ENCODE results near the gene USP25.

USP25 gene

GRCh38 chr21:15875286-15875685, 145.5 kb downstream of the USP25 start:
- Histone ChIP-seq H3K23ac (ENCODE audit: low read depth, low read length, poor library complexity) (no peak overlapping the region), H3K4me2 (ENCODE audit: insufficient read depth, low read length, poor library complexity, severe bottlenecking) (no peak overlapping the region), H3K9me3 (replicated peaks in 1 of 2; ENCODE audit: control insufficient read depth in 2 of 2, insufficient read depth in 1 of 2, low read depth in 1 of 2, low read length in 2 of 2) (peaks cover under 1 to 1% of the 10 kb centered on the region in 2 donors), H3K4ac (ENCODE audit: low read length) (no peak overlapping the region), H3K27ac (replicated peaks; ENCODE audit: low read length) (no peak overlapping the region), H3K27me3 (ENCODE audit: control insufficient read depth in 3 of 3, insufficient read depth in 3 of 3, low read depth in 1 of 3, low read length in 3 of 3) (no peaks in the 10 kb centered on the region), H2BK5ac (ENCODE audit: low read length) (no peak overlapping the region), H2AFZ (ENCODE audit: low read length) (no peak overlapping the region), H3K79me1 (ENCODE audit: low read depth, low read length) (no peaks in the 10 kb centered on the region), H3K36me3 (replicated peaks in 1 of 2; ENCODE audit: control insufficient read depth in 2 of 2, insufficient read depth in 2 of 2, low read length in 2 of 2) (peaks cover 4 to 72% of the 10 kb centered on the region in 2 donors), H2BK12ac (ENCODE audit: low read length) (no peak overlapping the region), H3K4me3 (ENCODE audit: low read length in 2 of 2) (no peak overlapping the region), H3K14ac (ENCODE audit: low read length) (no peak overlapping the region), H2BK120ac (ENCODE audit: low read depth, low read length) (no peak overlapping the region), H4K91ac (ENCODE audit: low read depth, low read length, poor library complexity) (no peak overlapping the region), H3K9ac (ENCODE audit: low read depth, low read length, poor library complexity) (no peak overlapping the region), H3K18ac (ENCODE audit: low read length) (no peak overlapping the region), H2AK5ac (ENCODE audit: low read depth, low read length) (no peak overlapping the region), H4K8ac (ENCODE audit: low read depth, low read length) (no peak overlapping the region), H2BK15ac (ENCODE audit: low read length) (no peak overlapping the region), H3K4me1 (ENCODE audit: control insufficient read depth in 2 of 2, insufficient read depth in 1 of 2, low read depth in 1 of 2, low read length in 2 of 2) (no peaks in the 10 kb centered on the region)
- no peak for DNase-seq (ENCODE audit: low spot score)
- WGBS, 2 donors (ENCODE audit: extremely low coverage in 2 of 2, insufficient read length in 2 of 2, insufficient replicate concordance in 1 of 2), result no CpG with 5 or more reads among the region's 3 CpGs

GRCh38 chr21:15893902-15894301, 164.1 kb downstream of the USP25 start:
- Histone ChIP-seq H2BK120ac (ENCODE audit: low read depth, low read length) (no peak overlapping the region), H3K9ac (ENCODE audit: low read depth, low read length, poor library complexity) (no peak overlapping the region), H3K79me1 (ENCODE audit: low read depth, low read length) (no peaks in the 10 kb centered on the region), H2AFZ (ENCODE audit: low read length) (no peak overlapping the region), H3K9me3 (replicated peaks in 1 of 2; ENCODE audit: control insufficient read depth in 2 of 2, insufficient read depth in 1 of 2, low read depth in 1 of 2, low read length in 2 of 2) (no peaks in the 10 kb centered on the region), H3K4me1 (ENCODE audit: control insufficient read depth in 2 of 2, insufficient read depth in 1 of 2, low read depth in 1 of 2, low read length in 2 of 2) (no peaks in the 10 kb centered on the region), H3K4me3 (ENCODE audit: low read length in 2 of 2) (no peak overlapping the region), H3K4ac (ENCODE audit: low read length) (no peak overlapping the region), H3K14ac (ENCODE audit: low read length) (no peak overlapping the region), H4K8ac (ENCODE audit: low read depth, low read length) (no peak overlapping the region), H3K18ac (ENCODE audit: low read length) (no peak overlapping the region), H3K36me3 (replicated peaks in 1 of 2; ENCODE audit: control insufficient read depth in 2 of 2, insufficient read depth in 2 of 2, low read length in 2 of 2) (no peaks in the 10 kb centered on the region), H4K91ac (ENCODE audit: low read depth, low read length, poor library complexity) (no peak overlapping the region), H3K27ac (replicated peaks; ENCODE audit: low read length) (no peak overlapping the region), H3K27me3 (ENCODE audit: control insufficient read depth in 3 of 3, insufficient read depth in 3 of 3, low read depth in 1 of 3, low read length in 3 of 3) (no peaks in the 10 kb centered on the region), H2BK5ac (ENCODE audit: low read length) (no peak overlapping the region), H3K4me2 (ENCODE audit: insufficient read depth, low read length, poor library complexity, severe bottlenecking) (no peak overlapping the region), H2BK12ac (ENCODE audit: low read length) (no peak overlapping the region), H2AK5ac (ENCODE audit: low read depth, low read length) (no peak overlapping the region), H2BK15ac (ENCODE audit: low read length) (no peak overlapping the region), H3K23ac (ENCODE audit: low read depth, low read length, poor library complexity) (no peak overlapping the region)
- DNase-seq (ENCODE audit: low spot score), result no peak
- whole genome bisulfite sequencing, 2 donors (ENCODE audit: extremely low coverage in 2 of 2, insufficient read length in 2 of 2, insufficient replicate concordance in 1 of 2), result no CpG with 5 or more reads among the region's 4 CpGs

- no peak for DNase-seq (ENCODE audit: low spot score)
- no peak overlapping the region for H3K14ac ChIP-seq (ENCODE audit: low read length)
- no peak overlapping the region for H2AFZ ChIP-seq (ENCODE audit: low read length)
- no peak overlapping the region for H4K91ac ChIP-seq (ENCODE audit: low read depth, low read length, poor library complexity)
- no peak overlapping the region for H3K4ac ChIP-seq (ENCODE audit: low read length)
- H2BK15ac ChIP-seq (ENCODE audit: low read length), result no peak overlapping the region
- H3K9me3 ChIP-seq (replicated peaks in 1 of 2; ENCODE audit: control insufficient read depth in 2 of 2, insufficient read depth in 1 of 2, low read depth in 1 of 2, low read length in 2 of 2), result no peaks in the 10 kb centered on the region
- H3K4me2 ChIP-seq (ENCODE audit: insufficient read depth, low read length, poor library complexity, severe bottlenecking), result no peak overlapping the region
- no peak overlapping the region for H3K23ac ChIP-seq (ENCODE audit: low read depth, low read length, poor library complexity)
- H3K36me3 ChIP-seq (replicated peaks in 1 of 2; ENCODE audit: control insufficient read depth in 2 of 2, insufficient read depth in 2 of 2, low read length in 2 of 2), result no peaks in the 10 kb centered on the region
- no peak overlapping the region for H2BK5ac ChIP-seq (ENCODE audit: low read length)
- no peak overlapping the region for H3K4me3 ChIP-seq (ENCODE audit: low read length in 2 of 2)
- H3K79me1 ChIP-seq (ENCODE audit: low read depth, low read length), result no peaks in the 10 kb centered on the region
- H2BK12ac ChIP-seq (ENCODE audit: low read length), result no peak overlapping the region
- no peak overlapping the region for H4K8ac ChIP-seq (ENCODE audit: low read depth, low read length)
- no peak overlapping the region for H3K9ac ChIP-seq (ENCODE audit: low read depth, low read length, poor library complexity)
- H3K27me3 ChIP-seq (ENCODE audit: control insufficient read depth in 3 of 3, insufficient read depth in 3 of 3, low read depth in 1 of 3, low read length in 3 of 3), result no peaks in the 10 kb centered on the region
- no peak overlapping the region for H3K27ac ChIP-seq (replicated peaks; ENCODE audit: low read length)
- no peak overlapping the region for H2AK5ac ChIP-seq (ENCODE audit: low read depth, low read length)
- no peaks in the 10 kb centered on the region for H3K4me1 ChIP-seq (ENCODE audit: control insufficient read depth in 2 of 2, insufficient read depth in 1 of 2, low read depth in 1 of 2, low read length in 2 of 2)
- no peak overlapping the region for H2BK120ac ChIP-seq (ENCODE audit: low read depth, low read length)
- no peak overlapping the region for H3K18ac ChIP-seq (ENCODE audit: low read length)
Observed at GRCh38 chr21:15894596-15894995, 164.8 kb downstream of the USP25 start.

GRCh38 chr21:15895142-15896106, 165.6 kb downstream of the USP25 start:
- no CpG with 5 or more reads among the region's 5 CpGs for WGBS, 2 donors (ENCODE audit: extremely low coverage in 2 of 2, insufficient read length in 2 of 2, insufficient replicate concordance in 1 of 2)
- H3K36me3 ChIP-seq (replicated peaks in 1 of 2; ENCODE audit: control insufficient read depth in 2 of 2, insufficient read depth in 2 of 2, low read length in 2 of 2), result no peaks in the 10 kb centered on the region

More at GRCh38 chr21:15895142-15896106, 165.6 kb downstream of the USP25 start:
- Histone ChIP-seq H2BK15ac (ENCODE audit: low read length) (no peak overlapping the region), H4K8ac (ENCODE audit: low read depth, low read length) (no peak overlapping the region), H3K4me2 (ENCODE audit: insufficient read depth, low read length, poor library complexity, severe bottlenecking) (no peak overlapping the region), H4K91ac (ENCODE audit: low read depth, low read length, poor library complexity) (no peak overlapping the region), H3K9ac (ENCODE audit: low read depth, low read length, poor library complexity) (no peak overlapping the region), H2BK120ac (ENCODE audit: low read depth, low read length) (no peak overlapping the region), H3K27ac (replicated peaks; ENCODE audit: low read length) (no peak overlapping the region), H3K4ac (ENCODE audit: low read length) (no peak overlapping the region), H3K23ac (ENCODE audit: low read depth, low read length, poor library complexity) (no peak overlapping the region), H2AFZ (ENCODE audit: low read length) (no peak overlapping the region), H3K79me1 (ENCODE audit: low read depth, low read length) (no peaks in the 10 kb centered on the region), H3K18ac (ENCODE audit: low read length) (no peak overlapping the region), H2BK5ac (ENCODE audit: low read length) (no peak overlapping the region), H3K14ac (ENCODE audit: low read length) (no peak overlapping the region), H3K27me3 (ENCODE audit: control insufficient read depth in 3 of 3, insufficient read depth in 3 of 3, low read depth in 1 of 3, low read length in 3 of 3) (no peaks in the 10 kb centered on the region), H2AK5ac (ENCODE audit: low read depth, low read length) (no peak overlapping the region), H3K4me3 (ENCODE audit: low read length in 2 of 2) (no peak overlapping the region), H3K4me1 (ENCODE audit: control insufficient read depth in 2 of 2, insufficient read depth in 1 of 2, low read depth in 1 of 2, low read length in 2 of 2) (no peaks in the 10 kb centered on the region), H3K9me3 (replicated peaks in 1 of 2; ENCODE audit: control insufficient read depth in 2 of 2, insufficient read depth in 1 of 2, low read depth in 1 of 2, low read length in 2 of 2) (no peaks in the 10 kb centered on the region), H2BK12ac (ENCODE audit: low read length) (no peak overlapping the region)
- no peak for DNase-seq (ENCODE audit: low spot score)
